HG03175 (cell line): ENCODE measurements around the gene PCIF1.
"Not testable (repeated sequence)": the region's sequence is repeated elsewhere in the genome, so short reads cannot be mapped to it uniquely, and the experiment has no call there.

ENCODE experiments used
- ATAC-seq: cut with Tn5 transposase; IDR thresholded peaks from one replicate; pipeline ENCODE4 v1.9.1; 2021; ENCODE audit warnings: mild to moderate bottlenecking, moderate library complexity; ENCODE audit not compliant: unreplicated experiment

Gene PCIF1

GRCh38 chr20:45946149-45946970 lies 11.9 kb downstream of the PCIF1 start:
- ATAC-seq, result no peak

DNA sequence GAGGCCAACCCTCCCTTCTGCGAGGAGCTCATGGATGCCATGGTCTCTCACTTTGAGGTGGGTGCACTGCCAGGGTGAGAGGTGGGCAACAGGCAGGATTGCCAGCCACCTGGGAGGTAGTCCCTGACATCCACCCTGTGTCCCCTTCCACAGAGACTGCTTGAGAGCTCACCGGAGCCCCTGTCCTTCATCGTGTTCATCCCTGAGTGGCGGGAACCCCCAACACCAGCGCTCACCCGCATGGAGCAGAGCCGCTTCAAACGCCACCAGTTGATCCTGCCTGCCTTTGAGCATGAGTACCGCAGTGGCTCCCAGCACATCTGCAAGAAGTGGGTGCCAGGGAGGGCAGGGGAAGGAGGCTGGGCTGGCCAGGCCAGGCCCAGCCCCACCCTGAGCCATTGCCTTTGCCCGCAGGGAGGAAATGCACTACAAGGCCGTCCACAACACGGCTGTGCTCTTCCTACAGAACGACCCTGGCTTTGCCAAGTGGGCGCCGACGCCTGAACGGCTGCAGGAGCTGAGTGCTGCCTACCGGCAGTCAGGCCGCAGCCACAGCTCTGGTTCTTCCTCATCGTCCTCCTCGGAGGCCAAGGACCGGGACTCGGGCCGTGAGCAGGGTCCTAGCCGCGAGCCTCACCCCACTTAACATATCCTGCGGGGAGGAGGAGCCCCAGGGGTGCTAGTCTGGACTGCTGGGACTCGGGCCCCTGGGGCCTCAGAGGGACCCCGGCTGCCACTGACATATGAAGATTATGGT lies 12.8 kb downstream of the PCIF1 start:
- no peak for ATAC-seq

- ATAC-seq, result no peak
Observed at GRCh38 chr20:45948261-45948733, 13.8 kb downstream of the PCIF1 start.

DNA sequence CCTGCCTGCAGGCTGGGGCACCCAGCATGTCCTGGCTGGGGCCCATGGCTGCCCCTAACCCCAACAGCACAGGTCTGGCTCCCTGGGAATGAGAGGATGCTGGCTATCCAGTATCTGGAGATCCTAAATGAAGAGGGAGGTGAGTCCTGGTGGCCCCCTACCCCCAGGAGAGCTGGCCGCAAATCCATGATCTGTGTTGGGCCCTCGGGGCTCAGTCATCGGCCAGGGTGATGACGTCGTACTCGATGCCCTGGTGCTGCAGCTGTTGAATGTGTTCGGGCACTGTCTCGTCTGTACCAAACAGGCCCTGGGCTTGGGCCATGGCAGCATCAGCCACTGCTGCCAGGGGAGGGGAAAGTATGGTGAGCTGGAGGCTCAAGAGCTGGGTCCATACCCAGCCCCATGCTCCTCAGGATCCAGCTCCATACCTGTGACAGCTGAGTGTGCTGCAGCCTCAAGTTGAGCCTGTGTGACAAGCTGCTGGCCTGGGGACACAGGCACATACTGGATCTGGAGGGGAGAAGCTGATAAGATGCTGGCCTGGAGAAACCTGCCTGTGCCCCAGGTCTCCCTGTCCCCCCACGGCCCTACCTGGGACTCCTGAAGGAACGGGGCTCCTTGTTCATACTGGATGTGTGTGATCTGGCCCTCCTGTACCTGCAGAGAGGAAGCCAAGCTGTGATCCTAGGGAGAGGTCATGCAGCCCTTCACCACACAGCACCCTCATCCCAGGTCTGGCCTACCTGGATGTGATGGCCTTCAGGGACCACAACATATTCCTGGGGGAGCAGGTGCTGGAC lies 14.5 kb downstream of the PCIF1 start:
- no peak for ATAC-seq

DNA sequence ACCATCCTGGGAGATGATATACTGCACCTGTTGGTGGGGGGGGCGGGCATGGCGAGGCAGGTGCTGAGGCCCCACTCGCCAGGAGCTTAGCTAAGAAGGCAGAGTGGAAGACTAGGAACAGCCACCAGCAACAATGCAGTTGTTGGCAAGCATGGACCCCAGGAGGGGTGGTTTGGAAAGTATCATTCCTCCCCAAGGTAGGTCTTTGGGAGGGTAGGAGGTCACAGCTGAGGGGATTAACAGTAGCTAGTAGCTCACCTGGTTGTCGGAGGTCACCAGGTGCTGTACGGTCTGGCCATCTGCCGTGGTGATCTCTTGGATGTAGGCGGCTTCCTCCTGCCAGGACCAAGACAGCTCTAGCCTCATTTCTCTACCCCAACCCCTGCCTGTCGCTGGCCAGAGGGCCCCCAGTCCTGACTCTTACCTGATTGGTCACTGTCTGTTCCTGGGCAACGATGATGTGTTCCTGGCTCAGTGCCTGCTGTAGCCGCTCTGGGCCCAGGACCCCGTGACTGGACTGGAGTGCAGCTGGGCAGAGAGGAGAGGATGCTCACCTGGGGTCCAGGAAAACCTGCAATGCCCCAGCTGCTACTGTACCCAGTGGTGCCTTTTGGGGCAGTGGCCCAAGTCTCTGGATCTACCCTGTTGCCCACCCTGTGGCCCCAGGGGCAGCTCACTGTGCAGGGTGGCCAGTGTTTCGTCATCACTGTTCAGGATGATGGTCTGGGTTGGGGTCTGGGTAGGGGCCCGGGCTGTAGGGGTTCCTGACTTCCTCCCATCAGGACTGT lies 15.3 kb downstream of the PCIF1 start:
- ATAC-seq, result no peak

DNA sequence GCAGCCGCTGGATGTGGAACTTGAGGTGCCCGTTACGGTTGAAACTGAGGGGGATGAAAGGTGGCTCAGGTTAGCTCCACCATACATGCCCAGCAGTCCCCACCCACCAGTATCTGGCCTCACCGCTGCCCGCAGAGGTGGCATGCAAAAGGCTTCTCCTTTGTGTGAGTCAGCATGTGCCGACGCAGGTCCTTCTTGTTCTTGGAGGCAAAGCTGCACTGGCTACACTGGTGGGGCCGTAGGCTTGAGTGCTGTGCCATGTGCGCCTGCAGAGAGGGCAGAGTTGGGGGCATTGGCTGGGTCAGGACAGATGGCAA lies 15.8 kb downstream of the PCIF1 start:
- ATAC-seq, result no peak

GRCh38 chr20:45951925-45952834 lies 17.7 kb downstream of the PCIF1 start:
- no peak for ATAC-seq

DNA sequence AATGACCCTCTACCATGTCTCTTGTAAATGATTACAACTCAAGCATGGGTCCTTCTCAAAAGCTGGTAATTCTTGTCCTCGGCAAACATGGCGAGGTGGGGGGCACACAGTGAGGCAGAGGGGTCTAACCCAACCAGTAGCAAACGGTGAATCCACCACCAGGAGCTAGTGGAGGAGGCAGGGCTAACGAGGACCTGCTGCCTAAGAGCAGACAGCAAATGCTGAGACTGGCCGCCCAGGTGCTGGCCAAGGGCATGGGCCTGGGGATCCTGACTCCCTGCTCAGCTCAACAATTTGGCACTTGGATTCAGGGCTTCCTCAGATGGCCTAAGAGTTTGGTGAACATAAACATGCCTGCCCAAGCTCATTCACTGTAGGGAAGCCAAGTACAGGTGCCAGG lies 18.4 kb downstream of the PCIF1 start:
- no peak for ATAC-seq

- ATAC-seq, result no peak
Observed at GRCh38 chr20:45953672-45954071, 19.2 kb downstream of the PCIF1 start.

DNA sequence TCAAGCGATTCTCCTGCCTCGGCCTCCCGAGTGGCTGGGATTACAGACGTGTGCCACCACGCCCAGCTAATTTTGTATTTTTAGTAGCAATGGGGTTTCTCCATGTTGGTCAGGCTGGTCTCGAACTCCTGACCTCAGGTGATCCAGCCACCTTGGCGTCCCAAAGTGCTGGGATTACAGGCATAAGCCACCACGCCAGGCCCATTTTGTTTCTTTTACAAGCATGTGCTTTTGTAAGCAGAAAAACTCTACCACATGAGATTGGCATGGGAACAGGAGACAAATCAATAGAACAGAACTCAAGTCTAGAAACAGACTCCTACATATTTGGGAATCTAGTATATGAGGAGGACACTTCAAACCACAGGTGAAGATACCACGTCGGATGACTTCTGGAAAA lies 21.8 kb downstream of the PCIF1 start:
- not testable (repeated sequence) for ATAC-seq

- ATAC-seq, result no peak
Observed at GRCh38 chr20:45957021-45957941, 22.8 kb downstream of the PCIF1 start.

DNA sequence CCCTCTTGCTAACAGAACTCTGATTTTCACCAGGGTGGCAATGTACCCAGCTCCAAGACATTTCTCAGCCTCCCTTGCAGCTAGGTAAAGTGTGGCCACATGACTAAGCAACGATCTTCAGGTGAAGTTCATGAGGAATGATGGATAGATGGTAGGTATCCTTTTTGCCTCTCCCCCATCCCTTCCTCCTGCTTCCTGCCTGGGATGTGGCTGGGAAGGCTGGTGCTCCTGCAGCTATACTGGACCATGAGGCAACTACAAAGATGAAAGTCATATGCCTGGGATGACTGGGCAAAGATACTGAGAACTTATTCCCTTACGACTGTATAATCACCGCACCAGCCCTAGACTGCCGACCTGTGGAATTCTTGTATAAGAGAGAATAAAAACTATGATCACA lies 24.1 kb downstream of the PCIF1 start:
- no peak for ATAC-seq

DNA sequence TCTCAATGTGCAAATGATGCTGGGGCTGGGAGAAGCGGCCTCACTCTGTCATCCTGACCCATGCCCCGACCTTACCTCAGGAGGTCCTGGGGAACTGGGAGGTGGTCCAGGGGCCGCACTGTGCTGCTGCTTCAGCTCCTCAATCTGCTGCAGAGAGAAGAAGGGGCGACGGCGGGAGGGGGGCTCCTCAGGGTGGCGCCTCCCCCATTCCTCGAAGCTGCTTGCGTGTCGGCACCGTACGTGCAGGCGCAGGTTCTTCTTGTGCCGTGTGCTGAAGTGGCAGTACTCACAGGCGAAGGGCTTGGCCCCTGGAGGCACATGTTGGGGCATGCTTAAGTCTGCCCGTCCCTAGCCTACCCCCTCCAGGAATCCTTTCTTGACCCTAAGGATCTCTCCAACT lies 24.6 kb downstream of the PCIF1 start:
- ATAC-seq, result no peak

- ATAC-seq, result no peak
Observed at GRCh38 chr20:45959956-45960630, 25.6 kb downstream of the PCIF1 start.

- ATAC-seq, result no peak
Observed at GRCh38 chr20:45962031-45962755, 27.7 kb downstream of the PCIF1 start.

- no peak for ATAC-seq
Observed at GRCh38 chr20:45963059-45964005, 28.8 kb downstream of the PCIF1 start.
